HG03095 (cell line): ENCODE data around the gene CMTM4.
"Not testable (repeated sequence)": the region's sequence is repeated elsewhere in the genome, so short reads cannot be mapped to it uniquely, and the experiment has no call there.

Source experiments
- ATAC-seq: cut with Tn5 transposase; IDR thresholded peaks from one replicate; pipeline ENCODE4 v1.9.1; 2021; ENCODE audit warnings: moderate library complexity; ENCODE audit not compliant: unreplicated experiment

CMTM4 gene

DNA sequence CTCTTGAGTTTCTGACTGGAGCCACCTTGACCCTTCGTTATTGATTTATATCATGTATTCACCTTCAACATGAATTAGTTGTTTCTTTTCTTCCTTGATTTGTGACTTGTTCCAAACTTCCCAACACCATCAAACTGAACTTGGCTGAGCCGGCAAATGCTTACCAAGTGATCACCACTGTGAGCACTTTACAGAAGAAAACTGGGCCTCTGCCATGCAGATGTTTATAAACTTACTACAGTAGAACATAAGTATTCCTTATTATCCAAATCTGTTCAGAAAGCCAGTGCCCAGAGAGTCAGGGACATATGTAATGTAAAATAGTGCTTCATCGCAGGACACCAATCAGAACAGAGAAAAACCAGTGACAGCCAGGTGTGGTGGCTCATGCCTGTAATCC, 19.9 kb downstream of the CMTM4 start:
- ATAC-seq = no peak

DNA sequence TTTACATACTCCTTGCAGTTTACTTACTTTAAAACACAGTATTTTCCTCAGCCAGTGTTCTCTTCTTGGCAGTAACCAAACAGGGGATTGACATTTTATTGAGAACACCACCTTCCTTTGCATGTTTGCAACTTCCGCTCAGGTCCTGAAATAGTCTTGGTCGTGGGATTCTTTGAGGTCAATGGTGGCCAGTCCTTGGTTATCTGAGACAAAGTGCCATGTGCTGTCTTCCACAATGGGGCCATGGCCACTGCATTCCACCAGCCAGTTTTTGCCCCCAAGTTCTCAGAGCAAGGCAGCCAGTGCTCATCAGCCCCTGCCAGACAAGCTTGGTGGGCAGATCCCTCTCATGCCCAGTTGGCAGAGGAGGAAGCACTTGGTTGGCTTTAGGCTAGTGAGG, 22.9 kb downstream of the CMTM4 start:
- no peak for ATAC-seq

DNA sequence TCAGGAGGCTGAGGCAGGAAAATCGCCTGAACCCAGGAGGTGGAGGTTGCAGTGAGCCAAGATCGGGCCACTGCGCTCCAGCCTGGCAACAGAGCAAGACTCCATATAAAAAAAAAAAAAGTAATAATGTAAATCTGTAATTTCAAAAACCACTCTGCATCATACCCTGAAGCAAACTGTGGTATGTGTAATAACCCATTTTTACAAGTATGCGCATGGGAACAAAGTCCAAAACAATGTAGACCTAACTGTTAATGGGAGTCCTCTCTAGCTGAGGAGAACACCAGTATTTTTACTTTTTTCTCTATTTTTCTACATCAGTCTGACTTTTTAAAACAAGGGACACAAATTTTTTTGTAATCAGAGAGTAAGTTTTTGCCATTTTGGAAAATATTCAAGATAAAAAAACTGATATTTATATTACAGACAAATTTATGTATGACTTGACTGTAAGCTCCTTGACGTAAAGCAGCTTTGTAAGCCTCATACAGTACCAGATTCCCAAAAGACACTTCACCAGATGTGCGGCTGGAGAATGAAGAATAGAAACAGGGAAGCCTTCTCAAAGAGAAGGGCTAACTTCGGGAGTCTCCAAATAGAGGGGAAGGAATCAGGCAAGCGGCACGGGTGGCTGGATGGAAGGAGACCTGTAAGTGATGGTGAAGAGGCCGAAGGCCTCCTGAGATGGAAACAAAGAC, 25.7 kb downstream of the CMTM4 start:
- ATAC-seq = no peak

- ATAC-seq = no peak
Observed at GRCh38 chr16:66668777-66669444, 27.6 kb downstream of the CMTM4 start.

DNA sequence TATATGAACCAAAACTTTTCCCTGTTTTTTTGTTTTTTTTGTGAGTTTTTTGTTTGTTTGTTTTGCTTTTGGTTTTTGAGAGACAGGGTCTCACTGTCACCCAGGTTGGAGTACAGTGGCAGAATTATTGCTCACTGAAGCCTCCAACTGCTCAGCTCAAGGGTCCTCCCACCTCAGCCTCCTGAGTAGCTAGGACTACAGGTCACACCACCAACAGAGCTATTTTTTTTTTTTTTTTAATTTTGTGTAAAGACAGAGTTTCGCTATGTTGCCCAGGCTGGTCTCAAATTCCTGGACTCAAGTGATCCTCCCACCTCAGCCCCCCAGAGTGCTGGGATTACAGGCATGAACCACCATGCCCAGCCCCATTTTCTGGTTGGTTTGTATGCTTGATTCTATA, 28.6 kb downstream of the CMTM4 start:
- ATAC-seq = no peak

DNA sequence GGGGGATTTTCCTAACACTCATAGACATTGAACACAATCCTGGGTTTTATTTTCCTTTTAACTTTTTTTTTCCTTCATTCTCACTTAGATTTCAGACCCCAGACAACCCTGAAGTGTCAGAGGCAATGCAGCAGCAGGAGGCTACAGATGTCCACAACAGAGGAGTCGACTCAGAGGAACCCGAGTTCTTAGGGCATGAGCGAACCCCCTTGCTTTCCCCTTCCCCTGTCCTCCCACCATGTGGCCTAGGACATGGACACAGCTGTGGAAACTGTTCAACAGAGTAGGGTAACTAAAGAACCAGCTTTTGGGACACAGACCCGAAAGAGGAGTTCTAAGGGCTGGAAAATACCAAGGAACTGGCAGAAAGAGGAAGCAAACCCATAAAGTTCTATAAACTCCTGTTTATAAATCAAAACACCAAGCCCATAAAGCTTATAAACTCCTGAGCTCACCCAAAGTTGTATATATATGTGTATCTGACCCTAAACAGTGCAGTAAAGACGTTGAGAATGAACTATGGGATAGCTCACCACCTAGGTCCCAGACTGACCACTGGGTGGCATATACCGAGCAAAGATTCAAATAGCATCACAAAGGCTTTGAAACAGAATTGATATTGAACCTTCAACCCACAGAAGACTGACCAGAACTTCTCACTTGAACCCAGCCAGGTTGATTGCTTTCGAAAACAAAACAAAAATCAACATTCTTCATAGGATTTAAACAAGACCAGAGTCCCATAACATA, 33.9 kb downstream of the CMTM4 start:
- no peak for ATAC-seq

DNA sequence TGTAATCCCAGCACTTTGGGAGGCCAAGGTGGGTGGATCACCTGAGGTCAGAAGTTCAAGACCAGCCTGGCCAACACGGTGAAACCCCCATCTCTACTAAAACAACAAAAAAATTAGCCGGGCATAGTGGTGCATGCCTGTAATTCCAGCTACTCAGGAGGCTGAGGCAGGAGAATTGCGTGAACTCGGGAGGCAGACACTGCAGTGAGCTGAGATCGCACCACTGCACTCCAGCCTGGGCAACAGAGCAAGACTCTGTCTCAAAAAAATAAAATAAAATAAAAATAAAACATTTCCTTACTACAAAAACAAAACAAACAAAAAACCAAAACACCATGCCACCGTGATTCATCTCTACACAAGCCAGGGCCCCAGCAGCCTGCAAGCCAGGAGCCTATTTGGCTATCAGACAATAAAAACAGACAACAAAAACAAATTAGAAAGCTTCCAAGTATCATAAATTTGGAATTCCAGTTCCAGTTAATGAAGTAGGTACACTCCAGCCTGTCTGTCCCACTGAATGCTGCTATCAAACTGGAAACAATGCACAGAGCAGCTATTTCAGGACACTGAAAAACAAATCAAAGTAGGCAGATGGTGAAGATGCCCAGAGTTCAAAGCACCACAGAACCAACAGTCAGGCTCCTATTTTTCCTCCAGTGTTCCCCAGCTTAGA, 34.7 kb downstream of the CMTM4 start:
- not testable (repeated sequence) for ATAC-seq

- ATAC-seq = no peak
Observed at GRCh38 chr16:66661210-66661560, 35.4 kb downstream of the CMTM4 start.

- no peak for ATAC-seq
Observed at GRCh38 chr16:66660422-66661209, 35.9 kb downstream of the CMTM4 start.

DNA sequence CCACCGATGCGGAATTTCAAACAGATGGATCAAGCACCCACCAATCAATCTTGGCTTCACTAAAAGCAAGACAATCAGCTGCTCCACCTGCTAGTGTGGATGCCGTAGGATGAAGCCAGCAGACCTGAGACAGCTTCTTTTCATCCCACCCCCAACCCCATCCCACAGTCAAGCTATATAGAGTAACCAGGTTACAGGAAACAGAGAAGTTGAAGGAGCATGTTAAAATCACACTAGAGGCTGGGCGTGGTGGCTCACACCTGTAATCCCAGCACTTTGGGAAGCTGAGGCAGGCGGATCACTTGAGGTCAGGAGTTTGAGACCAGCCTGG, 37.7 kb downstream of the CMTM4 start:
- ATAC-seq = no peak

DNA sequence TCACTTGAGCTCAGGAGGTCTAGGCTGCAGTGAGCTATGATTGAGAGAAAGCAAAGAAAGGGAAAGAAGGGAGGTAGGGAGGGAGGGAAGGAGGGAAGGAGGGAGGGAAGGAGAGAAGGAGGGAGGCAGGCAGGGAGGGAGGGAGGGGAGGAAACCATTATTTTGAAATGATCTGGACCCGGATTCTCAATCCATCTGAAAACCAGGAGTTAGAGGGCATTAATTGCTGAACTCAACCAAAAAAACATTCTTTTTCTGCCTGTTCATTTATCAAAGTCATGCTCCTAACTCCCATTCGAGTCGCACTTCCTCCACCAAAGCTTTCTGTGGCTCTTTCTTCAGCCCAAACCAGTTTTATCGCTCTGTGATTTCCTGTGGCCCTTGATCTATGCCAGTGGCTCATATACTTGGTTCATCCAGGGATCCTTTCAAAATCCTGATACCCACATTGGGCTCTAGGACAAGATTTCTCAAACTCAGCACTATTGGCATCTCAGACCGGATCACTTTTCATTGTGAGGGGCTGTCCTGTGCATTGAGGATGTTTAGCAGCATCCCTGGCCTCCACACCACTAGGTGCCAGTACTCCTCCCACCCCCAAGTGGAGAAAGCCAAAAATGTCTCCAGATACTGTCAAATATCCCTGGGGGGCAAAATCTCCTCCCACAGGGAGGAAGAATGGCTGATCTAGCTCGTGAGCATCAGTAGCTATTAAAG, 38.2 kb downstream of the CMTM4 start:
- ATAC-seq = no peak

DNA sequence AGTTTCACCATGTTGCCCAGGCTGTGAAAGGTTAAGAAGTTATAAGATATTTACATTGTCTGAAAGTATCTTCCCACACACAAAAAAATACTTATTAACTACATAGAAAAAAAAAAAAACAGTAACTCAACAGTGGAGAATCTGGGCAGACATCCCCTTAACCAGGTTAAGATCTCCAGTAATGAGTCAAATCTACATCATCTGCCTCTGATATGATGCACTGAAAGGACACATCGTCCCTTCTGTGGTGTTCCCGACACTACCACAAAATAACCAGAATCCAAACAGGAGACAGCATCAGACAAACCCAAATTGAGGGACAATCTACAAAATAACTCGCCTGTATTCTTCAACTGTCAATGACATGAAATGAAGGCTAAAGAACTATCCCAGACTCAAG, 40.0 kb downstream of the CMTM4 start:
- no peak for ATAC-seq

- ATAC-seq = no peak
Observed at GRCh38 chr16:66653581-66654350, 42.8 kb downstream of the CMTM4 start.

- ATAC-seq = no peak
Observed at GRCh38 chr16:66652661-66653360, 43.7 kb downstream of the CMTM4 start.

GRCh38 chr16:66651965-66652364, 44.6 kb downstream of the CMTM4 start:
- no peak for ATAC-seq

GRCh38 chr16:66651474-66651765, 45.1 kb downstream of the CMTM4 start:
- ATAC-seq = no peak

GRCh38 chr16:66650707-66651473, 45.7 kb downstream of the CMTM4 start:
- peak; percentile 90 for ATAC-seq

GRCh38 chr16:66649636-66650205, 46.8 kb downstream of the CMTM4 start:
- no peak for ATAC-seq
